Epithelial cell of esophagus (primary cell): ENCODE data around the gene CREBBP.
"Not testable (repeated sequence)": the region's sequence is repeated elsewhere in the genome, so short reads cannot be mapped to it uniquely, and the experiment has no call there.

Source experiments
- DNase-seq: peaks from one replicate; pipeline ENCODE4 v3.0.0; 2010; ENCODE audit warnings: low read depth
- H3K4me3 ChIP-seq: 2 replicates; pipeline ENCODE4 v1.5.1; 2011; ENCODE audit warnings: mild to moderate bottlenecking, low read length, control low read depth
- TF ChIP-seq, protein P1 (sequence below): IDR thresholded peaks from 2 replicates; pipeline ENCODE4 v1.5.1; 2011; ENCODE audit warnings: low read depth, mild to moderate bottlenecking, low read length, control low read depth, inconsistent platforms; ENCODE audit not compliant: insufficient read depth; ENCODE audit errors: missing control alignments

The CREBBP gene

DNA sequence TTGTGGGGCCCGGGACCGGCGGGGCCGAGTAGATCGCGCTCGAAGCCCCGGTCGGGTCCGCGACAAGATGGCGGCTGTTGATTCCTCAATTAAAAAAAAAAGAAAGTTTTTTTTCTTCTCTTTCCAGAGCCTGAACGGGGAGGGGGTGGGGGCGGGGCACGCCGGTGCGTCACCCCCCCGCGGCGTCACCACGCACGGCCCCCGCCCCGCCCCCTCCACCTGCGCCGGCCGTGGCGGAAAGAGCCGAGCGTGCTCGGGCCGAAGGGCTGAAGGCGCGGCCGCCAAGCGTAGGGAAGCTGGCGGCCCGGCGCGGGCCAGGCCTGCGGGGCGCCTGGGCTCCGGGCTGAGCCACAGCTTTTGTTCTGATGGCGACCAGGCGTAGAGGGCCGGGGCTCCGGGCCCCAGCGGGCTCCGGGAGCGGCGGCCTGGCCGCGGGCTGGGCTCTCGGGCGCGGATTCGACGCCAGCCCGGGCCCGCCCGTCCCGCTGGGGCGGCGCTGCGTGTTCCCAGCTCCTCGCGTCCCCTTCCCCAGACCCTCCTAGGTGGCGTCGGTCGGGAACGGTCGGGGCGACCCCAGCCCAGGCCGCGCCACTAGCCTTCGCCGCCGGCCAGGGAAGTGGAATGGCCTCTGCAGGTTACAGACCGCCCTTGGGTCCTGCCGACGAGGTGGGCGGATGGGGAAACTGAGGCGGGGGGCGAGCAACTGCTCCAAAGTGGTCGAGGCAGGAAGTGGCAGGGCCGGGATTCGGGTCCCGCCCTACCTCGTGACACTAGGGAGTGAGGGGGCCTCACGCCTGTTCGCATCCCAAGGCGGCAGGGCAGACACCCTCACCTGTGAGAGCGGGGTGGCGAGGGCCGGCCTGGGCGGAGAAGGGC is at the start of gene CREBBP:
CREBBP (minus strand) TSS at position 91 of the 876 bp plus-strand sequence. CDS start 797 bp downstream, outside the sequence.
- TF ChIP-seq, protein P1, sequence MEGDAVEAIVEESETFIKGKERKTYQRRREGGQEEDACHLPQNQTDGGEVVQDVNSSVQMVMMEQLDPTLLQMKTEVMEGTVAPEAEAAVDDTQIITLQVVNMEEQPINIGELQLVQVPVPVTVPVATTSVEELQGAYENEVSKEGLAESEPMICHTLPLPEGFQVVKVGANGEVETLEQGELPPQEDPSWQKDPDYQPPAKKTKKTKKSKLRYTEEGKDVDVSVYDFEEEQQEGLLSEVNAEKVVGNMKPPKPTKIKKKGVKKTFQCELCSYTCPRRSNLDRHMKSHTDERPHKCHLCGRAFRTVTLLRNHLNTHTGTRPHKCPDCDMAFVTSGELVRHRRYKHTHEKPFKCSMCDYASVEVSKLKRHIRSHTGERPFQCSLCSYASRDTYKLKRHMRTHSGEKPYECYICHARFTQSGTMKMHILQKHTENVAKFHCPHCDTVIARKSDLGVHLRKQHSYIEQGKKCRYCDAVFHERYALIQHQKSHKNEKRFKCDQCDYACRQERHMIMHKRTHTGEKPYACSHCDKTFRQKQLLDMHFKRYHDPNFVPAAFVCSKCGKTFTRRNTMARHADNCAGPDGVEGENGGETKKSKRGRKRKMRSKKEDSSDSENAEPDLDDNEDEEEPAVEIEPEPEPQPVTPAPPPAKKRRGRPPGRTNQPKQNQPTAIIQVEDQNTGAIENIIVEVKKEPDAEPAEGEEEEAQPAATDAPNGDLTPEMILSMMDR, result no peak
- DNase-seq, result peak; percentile 88
- peak within 1 kb of the TSS; percentile 74 for H3K4me3 ChIP-seq

DNA sequence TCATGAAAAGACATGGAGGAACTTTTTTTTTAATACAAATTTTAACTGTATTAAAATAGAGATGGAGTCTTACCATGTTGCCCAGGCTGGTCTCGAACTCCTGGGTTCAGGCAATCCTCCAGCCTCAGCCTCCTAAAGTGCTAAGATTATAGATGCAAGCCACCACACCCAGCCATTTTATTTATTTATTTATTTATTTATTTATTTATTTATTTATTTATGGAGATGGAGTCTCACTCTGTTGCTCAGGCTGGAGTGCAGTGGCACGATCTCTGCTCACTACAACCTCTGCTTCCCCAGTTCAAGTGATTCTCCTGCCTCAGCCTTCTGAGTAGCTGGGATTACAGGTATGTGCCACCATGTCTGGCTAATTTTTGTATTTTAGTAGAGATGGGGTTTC is 46.6 kb upstream of the CREBBP start:
- not testable (repeated sequence) for H3K4me3 ChIP-seq, DNase-seq

DNA sequence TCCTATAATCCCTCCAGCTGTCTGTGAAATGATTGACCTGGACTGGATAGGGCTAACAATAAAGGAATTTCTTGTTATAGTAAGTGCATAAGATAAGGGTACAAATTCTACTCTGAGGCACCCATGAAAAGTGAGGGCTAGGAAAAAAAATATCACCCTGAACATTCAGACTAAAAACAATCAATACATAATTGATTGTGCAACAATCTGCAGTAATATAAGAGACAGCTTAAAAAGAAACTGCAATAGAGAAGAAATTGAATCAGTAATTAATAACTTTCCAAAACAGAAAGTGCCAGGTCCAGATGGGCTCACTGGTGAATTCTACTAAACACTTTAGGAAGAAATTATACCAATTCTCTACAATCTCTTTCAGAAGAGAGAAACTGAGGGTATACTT is 44.2 kb upstream of the CREBBP start:
- no peak overlapping the region for H3K4me3 ChIP-seq
- TF ChIP-seq, protein P1, result no peak
- DNase-seq, result no peak

DNA sequence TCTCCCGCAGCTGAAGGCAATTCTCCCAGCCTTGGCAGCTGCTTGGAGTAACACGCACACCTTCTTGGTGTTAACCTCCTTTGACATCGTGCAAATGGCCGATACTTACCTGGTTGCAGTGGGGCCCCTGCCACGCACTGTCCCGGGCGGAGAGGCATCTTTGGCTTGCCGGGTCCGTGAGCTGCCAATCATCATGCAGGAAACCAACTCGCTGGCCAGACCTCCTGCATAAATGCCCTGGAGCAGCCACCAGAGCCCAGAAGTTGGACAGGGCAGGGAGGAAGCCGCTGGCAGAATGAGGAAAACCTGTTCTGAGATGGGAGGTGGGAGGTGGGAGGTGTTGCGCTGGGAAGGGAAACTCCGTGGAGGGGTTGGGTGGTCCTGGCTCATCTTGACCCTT is 41.7 kb upstream of the CREBBP start:
- no peak for DNase-seq
- H3K4me3 ChIP-seq, result no peak overlapping the region
- TF ChIP-seq, protein P1, result no peak

DNA sequence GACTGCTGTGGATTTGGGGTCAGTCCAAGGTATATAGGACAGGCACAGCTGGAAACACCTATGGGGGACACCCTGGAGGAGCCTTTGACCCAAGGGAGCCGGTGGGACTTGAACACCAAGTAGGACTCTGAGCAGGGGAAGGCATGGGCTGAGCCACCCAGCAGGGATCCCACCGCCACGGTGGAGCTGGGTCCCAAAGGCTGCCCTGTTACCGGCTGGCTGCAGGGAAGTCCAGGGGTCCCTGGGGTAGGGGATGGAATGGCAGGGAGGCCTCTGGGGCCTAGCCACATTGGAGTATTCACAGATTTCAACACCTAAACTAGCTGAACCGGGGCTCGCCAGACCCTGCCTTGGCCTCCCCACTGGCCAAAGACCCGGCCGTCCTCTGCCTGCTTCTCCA is 39.7 kb upstream of the CREBBP start:
- no peak for DNase-seq
- H3K4me3 ChIP-seq, result no peak overlapping the region
- TF ChIP-seq, protein P1, result no peak

DNA sequence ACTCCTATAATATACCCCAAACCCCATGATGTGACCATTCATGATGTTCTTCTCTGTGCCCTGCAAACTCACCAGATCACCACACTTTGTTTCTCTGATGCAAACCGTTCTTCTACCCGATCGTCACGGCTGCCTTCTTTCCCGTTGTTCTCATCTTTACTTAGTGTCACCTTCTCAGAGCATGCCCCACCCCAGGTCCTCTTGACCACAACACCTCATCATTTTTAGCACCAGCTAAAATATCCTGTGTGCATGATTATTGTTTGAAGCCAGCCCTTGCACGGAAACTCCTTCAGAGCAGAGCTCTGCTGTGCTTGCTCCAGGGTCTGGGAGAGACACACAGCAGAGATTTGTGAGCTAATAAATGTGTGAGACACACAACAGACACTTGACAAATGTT is 38.9 kb upstream of the CREBBP start:
- TF ChIP-seq, protein P1, result no peak
- H3K4me3 ChIP-seq, result no peak overlapping the region
- DNase-seq, result no peak

DNA sequence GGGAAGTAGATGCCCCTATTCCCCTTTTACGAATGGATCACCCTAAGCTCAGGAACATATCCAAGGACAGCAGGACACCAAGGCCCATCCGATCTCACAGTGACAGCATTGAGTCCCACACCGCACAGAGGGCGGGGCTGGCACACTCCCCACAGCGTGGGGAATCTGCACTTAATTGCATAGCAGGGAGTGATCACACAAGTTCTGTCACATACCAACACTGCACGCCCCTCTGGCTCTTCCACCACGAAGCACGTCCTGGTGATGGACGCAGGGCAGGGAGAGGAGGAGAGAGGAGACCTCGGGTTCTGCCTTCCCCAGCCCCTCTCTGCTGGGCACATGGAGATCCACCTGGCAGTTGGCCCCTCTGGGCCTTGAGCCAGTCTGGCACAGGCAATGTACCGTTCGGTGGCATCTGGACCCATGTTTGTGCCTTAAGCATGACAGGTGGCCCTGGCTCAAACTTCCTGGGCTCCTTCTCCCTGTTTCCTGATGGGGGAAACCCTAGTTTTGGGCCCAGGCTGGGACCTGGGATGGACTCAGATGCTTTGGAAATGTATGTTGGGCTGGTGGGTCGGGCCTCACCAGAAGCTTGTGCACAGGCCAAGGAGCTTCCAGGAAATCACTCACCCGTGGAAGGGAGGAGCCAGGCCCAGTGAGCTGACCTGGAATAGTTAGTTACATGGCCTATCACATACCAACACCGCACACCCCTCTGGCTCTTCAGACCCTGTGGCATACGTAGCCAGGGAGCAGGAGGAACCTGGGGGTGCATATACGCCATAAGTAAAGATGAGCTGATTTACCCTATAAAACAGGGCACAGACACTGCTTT is 35.1 kb upstream of the CREBBP start:
- H3K4me3 ChIP-seq, result no peak overlapping the region
- TF ChIP-seq, protein P1, result no peak
- DNase-seq, result no peak
